GM23338 (cell line): ENCODE measurements around the gene ABCG2. TPM values are rescaled to one million over a fixed set of nuclear protein-coding genes. Genes with fewer than 3 reads are reported as not detected.
"Not testable (repeated sequence)": the region's sequence is repeated elsewhere in the genome, so short reads cannot be mapped to it uniquely, and the experiment has no call there.

Source experiments
- ATAC-seq: fragments of 200-7000 bp; cut with Tn5 transposase; 3 replicates; pipeline ENCODE4 v1.9.1; 2020
- DNase-seq: peaks from one replicate; pipeline ENCODE4 v3.0.0-alpha.2; 2015; ENCODE audit warnings: low spot score
- H2AFZ ChIP-seq: fragments of 200-600 bp; sonication (generic); 2 replicates; pipeline ENCODE4 v1.8.0; 2016; ENCODE audit warnings: antibody characterized with exemption, mild to moderate bottlenecking, moderate library complexity
- H3F3A ChIP-seq: fragments of 200-600 bp; sonication (generic); replicated peaks from 2 replicates; pipeline ENCODE4 v1.8.0; 2017; ENCODE audit warnings: antibody characterized with exemption, mixed run types, low read depth
- H3K27ac ChIP-seq: fragments of 200-600 bp; sonication (generic); 2 replicates; pipeline ENCODE4 v1.6.1; 2016; ENCODE audit warnings: low read depth
- H3K27me3 ChIP-seq: fragments of 200-600 bp; sonication (generic); 2 replicates; pipeline ENCODE4 v1.8.0; 2016; ENCODE audit warnings: mild to moderate bottlenecking, mixed run types, moderate library complexity; ENCODE audit not compliant: insufficient read depth
- H3K36me3 ChIP-seq: fragments of 200-600 bp; sonication (generic); 2 replicates; pipeline ENCODE4 v1.8.0; 2016; ENCODE audit warnings: mild to moderate bottlenecking; ENCODE audit not compliant: insufficient read depth
- H3K4me1 ChIP-seq: fragments of 200-600 bp; sonication (generic); 2 replicates; pipeline ENCODE4 v1.8.0; 2016; ENCODE audit warnings: mild to moderate bottlenecking, moderate library complexity; ENCODE audit not compliant: insufficient read depth
- H3K4me2 ChIP-seq: fragments of 200-600 bp; sonication (generic); 2 replicates; pipeline ENCODE4 v1.7.1; 2017; ENCODE audit warnings: mixed run types
- H3K4me3 ChIP-seq: fragments of 200-600 bp; sonication (generic); 2 replicates; pipeline ENCODE4 v1.6.1; 2016; ENCODE audit warnings: mixed run types
- H3K79me2 ChIP-seq: fragments of 200-600 bp; sonication (generic); replicated peaks from 2 replicates; pipeline ENCODE4 v1.8.0; 2017; ENCODE audit warnings: mild to moderate bottlenecking; ENCODE audit not compliant: insufficient read depth
- H3K9me2 ChIP-seq: fragments of 200-600 bp; sonication (generic); 2 replicates; pipeline ENCODE4 v1.8.0; 2017; ENCODE audit not compliant: insufficient read depth
- H4K20me1 ChIP-seq: fragments of 200-600 bp; sonication (generic); replicated peaks from 2 replicates; pipeline ENCODE4 v1.8.0; 2017; ENCODE audit warnings: mild to moderate bottlenecking; ENCODE audit not compliant: insufficient read depth
- H3K27ac Mint-ChIP-seq: 2 replicates; pipeline ENCODE4 v1.8.0; 2020; ENCODE audit warnings: inconsistent platforms, mild to moderate bottlenecking, moderate library complexity, mixed read lengths
- H3K27me3 Mint-ChIP-seq: 3 replicates; pipeline ENCODE4 v1.8.0; 2022; ENCODE audit warnings: low read depth, mild to moderate bottlenecking, moderate library complexity, mixed read lengths, inconsistent platforms; ENCODE audit not compliant: insufficient read depth, poor library complexity
- H3K36me3 Mint-ChIP-seq: 3 replicates; pipeline ENCODE4 v1.8.0; 2021; ENCODE audit warnings: low read depth, mild to moderate bottlenecking, inconsistent platforms, moderate library complexity, mixed read lengths
- H3K4me1 Mint-ChIP-seq: 3 replicates; pipeline ENCODE4 v1.8.0; 2020; ENCODE audit warnings: mild to moderate bottlenecking, inconsistent platforms, mixed read lengths
- H3K4me3 Mint-ChIP-seq: 3 replicates; pipeline ENCODE4 v1.8.0; 2021; ENCODE audit warnings: moderate library complexity, mild to moderate bottlenecking, inconsistent platforms, mixed read lengths
- H3K9me3 Mint-ChIP-seq: 3 replicates; pipeline ENCODE4 v1.8.0; 2020; ENCODE audit warnings: moderate library complexity, mild to moderate bottlenecking, inconsistent platforms, mixed read lengths
- CREB1 ChIP-seq: fragments of 250-450 bp; sonication (Bioruptor Pico); IDR thresholded peaks from 2 replicates; pipeline ENCODE4 v1.5.0; 2020; ENCODE audit warnings: low read depth, mild to moderate bottlenecking, moderate library complexity
- CTCF ChIP-seq, 2 experiments: fragments of 200-600 bp in 1 of 2; sonication (generic) in 1 of 2; conservative IDR thresholded peaks; 2 replicates each; pipeline versions ENCODE4 v1.5.1 to v1.6.1; 2016 to 2017; ENCODE audit warnings: antibody characterized with exemption in 2 of 2, low read depth in 2 of 2, mild to moderate bottlenecking in 2 of 2, moderate library complexity in 1 of 2
- EZH2 ChIP-seq: fragments of 200-600 bp; sonication (generic); IDR thresholded peaks from one replicate; pipeline ENCODE4 v1.8.0; 2017; ENCODE audit warnings: antibody characterized with exemption, mild to moderate bottlenecking, low read depth; ENCODE audit not compliant: unreplicated experiment
- STAT1 ChIP-seq: IDR thresholded peaks from one replicate; pipeline ENCODE4 v1.6.1; 2016; ENCODE audit warnings: antibody characterized with exemption; ENCODE audit not compliant: unreplicated experiment
- polyA plus RNA-seq: library from polyadenylated mRNA; unstranded; fragments of >200 nt; fragmentation: Nextera tagmentation; extraction: Ambion mirVana; gene quantifications from 2 replicates; pipeline ENCODE4 v1.2.1, GENCODE V29; 2016
- total RNA-seq: library from RNA; depleted of rRNA; stranded (reverse); fragments of >200 nt; shearing (Covaris generic); gene quantifications from 2 replicates; pipeline ENCODE4 v1.2.3, GENCODE V29; 2014
- TF ChIP-seq, protein P1 (sequence below): fragments of 250-450 bp; sonication (Bioruptor Pico); IDR thresholded peaks from 2 replicates; pipeline ENCODE4 v1.5.0; 2020; ENCODE audit warnings: mild to moderate bottlenecking, moderate library complexity

Gene ABCG2
- total and polyA plus RNA-seq, 2 experiments from 2014 or later = 1.5 to 10.6 TPM

- ATAC-seq, H3K27ac ChIP-seq, H3K79me2 ChIP-seq, H3K4me3 ChIP-seq, H3F3A ChIP-seq, DNase-seq, H3K4me3 Mint-ChIP-seq, H3K36me3 ChIP-seq, H3K27me3 ChIP-seq, H3K9me3 Mint-ChIP-seq, H3K4me2 ChIP-seq, H4K20me1 ChIP-seq, H2AFZ ChIP-seq, H3K27me3 Mint-ChIP-seq, H3K36me3 Mint-ChIP-seq, H3K9me2 ChIP-seq: not testable (repeated sequence)
- Mint-ChIP-seq H3K27ac (peak overlapping the region; percentile 25; the same call in 1 of the 2 replicates), H3K4me1 (peaks cover 33% of the 10 kb centered on the region)
- peaks cover 32% of the 10 kb centered on the region for H3K4me1 ChIP-seq
Observed at GRCh38 chr4:88152331-88152730, 6.1 kb downstream of the ABCG2 start.

GRCh38 chr4:88148560-88148959, 9.9 kb downstream of the ABCG2 start:
- DNase-seq = no peak
- Histone ChIP-seq H3K4me2 (no peak overlapping the region), H3K27me3 (no peaks in the 10 kb centered on the region), H3K9me2 (peaks cover 3% of the 10 kb centered on the region; the same call in 1 of the 2 replicates), H4K20me1 (no peaks in the 10 kb centered on the region), H3F3A (no peaks in the 10 kb centered on the region), H3K27ac (no peak overlapping the region), H3K36me3 (no peaks in the 10 kb centered on the region), H3K79me2 (no peaks in the 10 kb centered on the region), H3K4me1 (peaks cover 37% of the 10 kb centered on the region), H2AFZ (0 out of 2 replicates have a peak overlapping the region, but pooled peaks have one; percentile 69), H3K4me3 (no peak overlapping the region)
- H3K27me3 Mint-ChIP-seq = peaks cover 2% of the 10 kb centered on the region
- H3K4me3 Mint-ChIP-seq = no peak overlapping the region
- TF ChIP-seq CTCF (conservative IDR thresholded peaks at IDR 0.05; ENCODE audit: low read depth in 2 of 2) (no peak), EZH2 (no peak), CREB1 (CRISPR knock-in tag) (no peak), STAT1 (no peak)
- TF ChIP-seq, protein P1, sequence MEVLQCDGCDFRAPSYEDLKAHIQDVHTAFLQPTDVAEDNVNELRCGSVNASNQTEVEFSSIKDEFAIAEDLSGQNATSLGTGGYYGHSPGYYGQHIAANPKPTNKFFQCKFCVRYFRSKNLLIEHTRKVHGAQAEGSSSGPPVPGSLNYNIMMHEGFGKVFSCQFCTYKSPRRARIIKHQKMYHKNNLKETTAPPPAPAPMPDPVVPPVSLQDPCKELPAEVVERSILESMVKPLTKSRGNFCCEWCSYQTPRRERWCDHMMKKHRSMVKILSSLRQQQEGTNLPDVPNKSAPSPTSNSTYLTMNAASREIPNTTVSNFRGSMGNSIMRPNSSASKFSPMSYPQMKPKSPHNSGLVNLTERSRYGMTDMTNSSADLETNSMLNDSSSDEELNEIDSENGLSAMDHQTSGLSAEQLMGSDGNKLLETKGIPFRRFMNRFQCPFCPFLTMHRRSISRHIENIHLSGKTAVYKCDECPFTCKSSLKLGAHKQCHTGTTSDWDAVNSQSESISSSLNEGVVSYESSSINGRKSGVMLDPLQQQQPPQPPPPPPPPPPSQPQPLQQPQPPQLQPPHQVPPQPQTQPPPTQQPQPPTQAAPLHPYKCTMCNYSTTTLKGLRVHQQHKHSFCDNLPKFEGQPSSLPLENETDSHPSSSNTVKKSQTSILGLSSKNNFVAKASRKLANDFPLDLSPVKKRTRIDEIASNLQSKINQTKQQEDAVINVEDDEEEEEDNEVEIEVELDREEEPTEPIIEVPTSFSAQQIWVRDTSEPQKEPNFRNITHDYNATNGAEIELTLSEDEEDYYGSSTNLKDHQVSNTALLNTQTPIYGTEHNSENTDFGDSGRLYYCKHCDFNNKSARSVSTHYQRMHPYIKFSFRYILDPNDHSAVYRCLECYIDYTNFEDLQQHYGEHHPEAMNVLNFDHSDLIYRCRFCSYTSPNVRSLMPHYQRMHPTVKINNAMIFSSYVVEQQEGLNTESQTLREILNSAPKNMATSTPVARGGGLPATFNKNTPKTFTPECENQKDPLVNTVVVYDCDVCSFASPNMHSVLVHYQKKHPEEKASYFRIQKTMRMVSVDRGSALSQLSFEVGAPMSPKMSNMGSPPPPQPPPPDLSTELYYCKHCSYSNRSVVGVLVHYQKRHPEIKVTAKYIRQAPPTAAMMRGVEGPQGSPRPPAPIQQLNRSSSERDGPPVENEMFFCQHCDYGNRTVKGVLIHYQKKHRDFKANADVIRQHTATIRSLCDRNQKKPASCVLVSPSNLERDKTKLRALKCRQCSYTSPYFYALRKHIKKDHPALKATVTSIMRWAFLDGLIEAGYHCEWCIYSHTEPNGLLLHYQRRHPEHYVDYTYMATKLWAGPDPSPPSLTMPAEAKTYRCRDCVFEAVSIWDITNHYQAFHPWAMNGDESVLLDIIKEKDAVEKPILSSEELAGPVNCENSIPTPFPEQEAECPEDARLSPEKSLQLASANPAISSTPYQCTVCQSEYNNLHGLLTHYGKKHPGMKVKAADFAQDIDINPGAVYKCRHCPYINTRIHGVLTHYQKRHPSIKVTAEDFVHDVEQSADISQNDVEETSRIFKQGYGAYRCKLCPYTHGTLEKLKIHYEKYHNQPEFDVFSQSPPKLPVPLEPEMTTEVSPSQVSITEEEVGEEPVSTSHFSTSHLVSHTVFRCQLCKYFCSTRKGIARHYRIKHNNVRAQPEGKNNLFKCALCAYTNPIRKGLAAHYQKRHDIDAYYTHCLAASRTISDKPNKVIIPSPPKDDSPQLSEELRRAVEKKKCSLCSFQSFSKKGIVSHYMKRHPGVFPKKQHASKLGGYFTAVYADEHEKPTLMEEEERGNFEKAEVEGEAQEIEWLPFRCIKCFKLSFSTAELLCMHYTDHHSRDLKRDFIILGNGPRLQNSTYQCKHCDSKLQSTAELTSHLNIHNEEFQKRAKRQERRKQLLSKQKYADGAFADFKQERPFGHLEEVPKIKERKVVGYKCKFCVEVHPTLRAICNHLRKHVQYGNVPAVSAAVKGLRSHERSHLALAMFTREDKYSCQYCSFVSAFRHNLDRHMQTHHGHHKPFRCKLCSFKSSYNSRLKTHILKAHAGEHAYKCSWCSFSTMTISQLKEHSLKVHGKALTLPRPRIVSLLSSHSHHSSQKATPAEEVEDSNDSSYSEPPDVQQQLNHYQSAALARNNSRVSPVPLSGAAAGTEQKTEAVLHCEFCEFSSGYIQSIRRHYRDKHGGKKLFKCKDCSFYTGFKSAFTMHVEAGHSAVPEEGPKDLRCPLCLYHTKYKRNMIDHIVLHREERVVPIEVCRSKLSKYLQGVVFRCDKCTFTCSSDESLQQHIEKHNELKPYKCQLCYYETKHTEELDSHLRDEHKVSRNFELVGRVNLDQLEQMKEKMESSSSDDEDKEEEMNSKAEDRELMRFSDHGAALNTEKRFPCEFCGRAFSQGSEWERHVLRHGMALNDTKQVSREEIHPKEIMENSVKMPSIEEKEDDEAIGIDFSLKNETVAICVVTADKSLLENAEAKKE (CRISPR knock-in tag) = no peak
- peaks cover 9% of the 10 kb centered on the region; the same call in 2 of the 3 replicates for H3K9me3 Mint-ChIP-seq
- no peak for ATAC-seq
- H3K36me3 Mint-ChIP-seq = peaks cover 5% of the 10 kb centered on the region; the same call in 1 of the 3 replicates
- H3K4me1 Mint-ChIP-seq = peaks cover 33% of the 10 kb centered on the region
- no peak overlapping the region for H3K27ac Mint-ChIP-seq
